ELR (cell line): Measurements from ENCODE around the gene OAS1.

Source experiments
- DNase-seq: peaks from one replicate; pipeline ENCODE4 v3.0.0-alpha.2; 2015; ENCODE audit warnings: low read depth

The OAS1 gene

GRCh38 chr12:112906712-112907414 is at the start of gene OAS1:
TSS of gene OAS1 (plus strand) at chr12:112906962. CDS start at chr12:112907040, 78 bp downstream.
- peak; percentile 67 for DNase-seq

GRCh38 chr12:112859291-112859690 is 47.5 kb upstream of the OAS1 start:
- DNase-seq: no peak

GRCh38 chr12:112860181-112860580 is 46.6 kb upstream of the OAS1 start:
- DNase-seq: no peak

DNA sequence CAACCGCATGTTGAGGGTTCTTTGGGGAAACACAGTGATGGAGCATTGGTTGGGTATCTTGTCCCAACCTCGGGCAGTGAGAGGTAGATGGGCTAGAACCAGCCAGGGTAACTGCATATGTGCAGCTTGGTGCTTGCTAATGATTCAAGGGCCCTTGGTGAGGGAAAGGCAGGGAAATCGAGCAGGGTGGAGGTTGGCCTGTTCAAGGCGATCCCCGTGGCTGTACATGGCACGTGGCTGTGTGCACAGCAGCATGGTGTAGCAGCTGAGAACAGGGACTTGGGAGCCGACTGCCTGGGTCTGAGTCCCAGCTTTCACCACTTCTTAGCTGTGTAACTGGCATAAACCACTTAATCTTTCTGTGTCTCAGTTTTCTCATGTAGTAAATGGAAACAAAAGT is 45.5 kb upstream of the OAS1 start:
- no peak for DNase-seq

GRCh38 chr12:112862636-112863290 is 44.0 kb upstream of the OAS1 start:
- DNase-seq: no peak

DNA sequence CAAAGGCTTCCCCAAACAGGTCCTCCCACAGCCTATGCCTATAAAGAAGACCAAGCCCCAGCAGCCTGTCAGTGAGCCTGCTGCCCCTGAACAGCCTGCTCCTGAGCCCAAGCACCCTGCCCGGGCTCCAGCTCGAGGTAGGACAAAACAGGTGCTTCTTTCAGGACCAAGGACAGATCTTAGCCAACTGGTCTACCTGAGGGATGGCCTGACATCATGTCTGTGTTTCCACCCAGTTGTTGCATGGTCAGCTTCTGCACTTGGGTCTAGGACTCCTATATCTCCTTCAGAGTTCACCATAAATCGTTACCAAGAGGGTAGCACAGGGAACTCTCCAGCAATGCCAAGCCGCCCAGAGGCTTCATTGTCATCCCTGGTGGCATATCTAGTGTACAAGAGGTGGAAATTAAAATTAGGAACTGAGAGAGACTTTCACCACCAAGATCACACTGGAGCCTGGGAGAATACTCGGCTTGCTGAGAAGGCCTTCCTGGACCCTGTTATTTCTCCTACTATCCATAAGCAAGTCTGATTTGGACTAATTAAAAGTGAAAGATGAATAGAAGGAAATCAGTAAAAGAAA is 38.2 kb upstream of the OAS1 start:
- DNase-seq: no peak

GRCh38 chr12:112869091-112869490 is 37.7 kb upstream of the OAS1 start:
- no peak for DNase-seq

GRCh38 chr12:112869778-112870177 is 37.0 kb upstream of the OAS1 start:
- DNase-seq: no peak

- DNase-seq: no peak
Observed at GRCh38 chr12:112870267-112870980, 36.3 kb upstream of the OAS1 start.

DNA sequence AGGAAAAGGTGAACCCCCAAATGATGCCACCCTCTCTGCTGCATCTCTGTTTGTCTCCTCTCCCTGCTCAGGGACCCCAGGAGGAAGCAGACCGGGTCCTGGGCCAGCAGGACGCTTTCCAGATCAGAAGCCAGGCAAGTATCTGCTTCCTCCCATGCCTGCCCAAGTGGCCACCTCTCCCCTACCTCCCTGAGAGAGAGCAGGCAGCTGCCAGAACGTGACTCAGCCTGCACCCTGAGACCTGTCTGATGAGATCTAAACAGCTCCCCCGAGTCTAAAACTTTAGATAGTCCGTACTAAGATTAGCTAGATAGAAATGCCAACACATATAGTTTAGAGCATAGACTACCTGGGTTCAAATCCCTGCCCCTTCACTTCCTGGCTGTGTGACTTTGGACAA is 31.2 kb upstream of the OAS1 start:
- DNase-seq: no peak

DNA sequence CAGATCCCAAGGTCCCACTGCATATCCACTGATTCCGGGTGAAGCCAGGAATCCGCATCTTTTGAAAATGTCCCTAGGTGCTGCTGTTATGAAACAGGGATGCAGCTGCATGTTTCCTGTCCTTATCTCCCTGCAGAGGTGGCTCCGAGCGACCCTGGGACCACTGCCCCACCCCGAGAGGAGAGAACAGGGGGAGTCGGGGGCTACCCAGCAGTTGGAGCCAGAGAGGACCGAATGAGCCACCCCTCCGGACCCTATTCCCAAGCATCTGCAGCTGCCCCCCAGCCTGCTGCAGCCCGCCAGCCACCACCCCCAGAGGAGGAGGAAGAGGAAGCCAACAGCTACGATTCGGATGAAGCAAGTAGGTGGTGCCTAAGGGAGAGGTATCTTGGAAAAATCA is 30.3 kb upstream of the OAS1 start:
- no peak for DNase-seq

GRCh38 chr12:112877006-112877405 is 29.8 kb upstream of the OAS1 start:
- peak; percentile 5 for DNase-seq

- no peak for DNase-seq
Observed at GRCh38 chr12:112878488-112878887, 28.3 kb upstream of the OAS1 start.

DNA sequence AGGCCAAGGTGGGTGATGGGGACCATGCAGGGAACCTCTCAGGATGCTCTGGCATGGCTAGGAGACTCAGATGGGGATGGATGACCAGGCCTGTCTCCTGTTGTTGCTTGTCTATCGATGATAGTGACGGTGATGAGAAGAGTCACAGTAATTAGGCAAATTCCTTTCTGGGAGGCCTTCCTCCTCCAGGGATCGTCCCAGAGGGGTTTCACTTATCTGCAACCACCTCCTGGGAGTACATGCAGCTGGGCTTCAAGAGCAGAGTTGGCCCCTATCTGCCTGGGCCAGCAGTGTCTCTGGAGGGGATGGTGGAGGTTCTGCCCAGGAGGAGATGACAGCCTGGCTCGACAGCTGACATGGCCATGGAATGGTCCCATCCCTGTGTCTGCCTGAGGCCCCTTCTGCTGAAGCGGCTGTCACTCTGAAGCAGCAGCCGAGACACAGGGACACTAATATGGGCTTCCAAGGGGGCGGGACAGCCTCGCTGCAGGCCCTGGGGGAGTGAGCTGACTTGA is 27.5 kb upstream of the OAS1 start:
- no peak for DNase-seq

GRCh38 chr12:112881602-112882001 is 25.2 kb upstream of the OAS1 start:
- DNase-seq: no peak

DNA sequence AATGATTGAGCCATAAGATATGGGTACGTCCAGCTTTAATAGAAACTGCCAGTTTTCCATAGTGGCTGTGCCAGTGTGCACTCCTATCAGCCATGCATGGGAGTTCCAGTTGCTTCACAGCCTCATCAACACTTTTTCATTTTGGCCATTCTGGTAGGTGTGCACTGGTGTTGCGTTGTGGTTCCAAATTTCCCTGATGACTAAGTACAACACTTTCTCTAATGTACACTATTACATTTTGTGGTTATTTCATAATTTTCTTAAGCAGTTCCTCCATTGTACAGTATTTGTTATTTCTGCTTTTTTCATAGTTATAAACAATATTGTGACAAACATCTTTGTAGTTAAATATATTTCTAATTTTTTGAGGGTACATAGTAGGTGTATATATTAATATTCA is 21.5 kb upstream of the OAS1 start:
- no peak for DNase-seq

- no peak for DNase-seq
Observed at GRCh38 chr12:112887550-112887949, 19.2 kb upstream of the OAS1 start.

GRCh38 chr12:112891093-112892024 is 15.4 kb upstream of the OAS1 start:
- peak; percentile 9 for DNase-seq

- no peak for DNase-seq
Observed at GRCh38 chr12:112892856-112893255, 13.9 kb upstream of the OAS1 start.

DNA sequence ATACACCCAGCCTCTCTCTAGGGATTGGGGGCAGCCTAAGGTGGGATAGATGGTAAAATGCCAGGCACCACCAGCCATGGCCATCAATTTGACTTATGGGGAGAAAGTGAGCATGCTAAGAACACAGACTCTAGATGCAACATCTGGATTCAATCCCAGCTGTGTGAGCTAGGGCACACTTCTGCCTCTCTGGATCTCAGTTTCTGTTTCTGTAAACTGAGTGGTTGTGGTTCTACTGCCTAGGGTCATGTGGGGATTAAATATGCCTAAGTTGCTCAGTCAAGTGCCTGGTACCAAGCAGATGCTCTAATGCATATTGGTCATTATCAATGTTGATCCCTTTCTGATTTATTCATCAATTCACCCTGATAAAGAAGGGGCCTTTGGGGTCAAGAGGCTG is 12.6 kb upstream of the OAS1 start:
- no peak for DNase-seq

DNA sequence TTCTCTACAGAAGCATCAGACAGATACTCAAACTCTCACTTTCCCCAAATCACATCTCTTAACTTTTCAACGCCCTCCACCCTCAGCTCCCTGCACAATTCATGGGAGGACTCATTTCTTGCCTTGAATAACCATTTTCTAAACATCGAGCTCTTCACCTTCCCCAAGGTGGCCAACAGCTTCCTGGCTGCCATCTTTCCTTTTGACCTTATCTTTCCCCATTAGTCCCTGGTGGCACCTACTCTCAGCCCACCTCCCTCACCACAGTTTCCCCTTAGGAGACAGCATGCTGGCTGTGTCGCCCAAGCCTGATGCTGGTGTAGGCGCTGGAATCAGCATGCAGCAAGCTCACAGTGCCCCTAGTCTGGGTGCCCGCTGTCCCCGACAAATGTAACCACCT is 8.4 kb upstream of the OAS1 start:
- no peak for DNase-seq
